ENCODE data around the gene FGF12.

DNA sequence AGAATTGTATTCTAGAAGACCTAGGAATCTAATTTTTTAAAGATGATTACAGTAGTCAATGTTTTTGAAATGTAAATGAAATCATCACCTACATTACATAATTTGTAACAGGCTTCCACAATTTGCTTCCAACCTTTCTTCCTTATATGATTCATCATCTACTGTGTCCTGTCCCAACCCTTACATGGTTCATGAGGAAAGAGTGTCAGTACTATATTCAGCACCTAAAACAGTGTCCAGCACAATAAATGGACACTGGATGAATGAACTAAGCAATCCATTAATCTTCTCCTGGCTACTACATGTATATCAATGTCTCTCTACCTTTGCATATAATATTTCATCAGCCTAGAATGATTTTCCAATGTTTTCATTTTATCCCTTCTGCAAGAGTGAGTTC is 12.2 kb downstream of the FGF12 start:
- TF ChIP-seq, protein P1, sequence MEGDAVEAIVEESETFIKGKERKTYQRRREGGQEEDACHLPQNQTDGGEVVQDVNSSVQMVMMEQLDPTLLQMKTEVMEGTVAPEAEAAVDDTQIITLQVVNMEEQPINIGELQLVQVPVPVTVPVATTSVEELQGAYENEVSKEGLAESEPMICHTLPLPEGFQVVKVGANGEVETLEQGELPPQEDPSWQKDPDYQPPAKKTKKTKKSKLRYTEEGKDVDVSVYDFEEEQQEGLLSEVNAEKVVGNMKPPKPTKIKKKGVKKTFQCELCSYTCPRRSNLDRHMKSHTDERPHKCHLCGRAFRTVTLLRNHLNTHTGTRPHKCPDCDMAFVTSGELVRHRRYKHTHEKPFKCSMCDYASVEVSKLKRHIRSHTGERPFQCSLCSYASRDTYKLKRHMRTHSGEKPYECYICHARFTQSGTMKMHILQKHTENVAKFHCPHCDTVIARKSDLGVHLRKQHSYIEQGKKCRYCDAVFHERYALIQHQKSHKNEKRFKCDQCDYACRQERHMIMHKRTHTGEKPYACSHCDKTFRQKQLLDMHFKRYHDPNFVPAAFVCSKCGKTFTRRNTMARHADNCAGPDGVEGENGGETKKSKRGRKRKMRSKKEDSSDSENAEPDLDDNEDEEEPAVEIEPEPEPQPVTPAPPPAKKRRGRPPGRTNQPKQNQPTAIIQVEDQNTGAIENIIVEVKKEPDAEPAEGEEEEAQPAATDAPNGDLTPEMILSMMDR (IDR thresholded peaks at IDR 0.05), result no peak
- no peak for TF ChIP-seq POLR2AphosphoS5 (IDR thresholded peaks at IDR 0.05)
